ENCODE measurements around the gene HMGN4. TPM values are rescaled to one million over a fixed set of nuclear protein-coding genes. Genes with fewer than 3 reads are reported as not detected.

Gene HMGN4
- total and polyA plus RNA-seq, 9 of the 15 experiments (the other 6 are each of a cell fraction or from before 2014, with no cell fraction given) = 35.4 to 134 (median 94.1) TPM

DNA sequence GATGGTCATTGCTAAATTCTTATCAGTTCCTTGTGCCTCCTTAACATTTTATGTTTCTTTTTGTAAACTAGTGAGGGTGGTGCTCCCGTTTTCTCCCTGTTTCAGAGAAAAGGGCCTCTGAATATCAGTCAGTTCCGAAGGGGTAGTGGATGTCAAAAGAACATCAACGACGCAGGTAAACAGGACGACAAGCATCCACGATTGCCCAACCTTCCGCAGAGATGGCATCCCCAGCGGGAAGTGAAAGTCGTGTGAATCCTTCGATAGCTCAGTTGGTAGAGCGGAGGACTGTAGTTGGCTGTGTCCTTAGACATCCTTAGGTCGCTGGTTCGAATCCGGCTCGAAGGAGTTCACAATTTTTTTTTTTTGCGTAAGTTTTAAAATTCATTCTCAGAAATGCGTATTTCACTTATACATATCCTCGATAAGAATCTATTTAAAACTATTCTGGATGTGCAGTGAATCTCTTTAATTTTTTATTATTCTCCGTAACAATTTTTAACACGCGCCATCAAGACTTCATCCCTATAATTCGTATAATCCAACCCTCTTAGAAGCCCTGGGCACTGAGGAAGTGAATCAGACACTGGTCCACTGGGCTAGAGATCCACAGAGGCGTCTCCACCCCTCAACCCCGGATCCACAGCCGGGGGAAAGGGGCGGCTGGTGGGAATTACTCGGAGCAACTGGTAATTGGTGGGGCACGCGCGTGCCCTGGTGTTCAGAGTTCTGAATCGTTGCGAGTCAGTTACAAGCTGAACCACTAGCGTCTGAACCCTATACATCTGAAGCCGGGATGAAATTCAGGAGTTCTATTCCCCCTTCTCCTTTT, 30.7 kb downstream of the HMGN4 start (continued):
- TF ChIP-seq, protein P1, sequence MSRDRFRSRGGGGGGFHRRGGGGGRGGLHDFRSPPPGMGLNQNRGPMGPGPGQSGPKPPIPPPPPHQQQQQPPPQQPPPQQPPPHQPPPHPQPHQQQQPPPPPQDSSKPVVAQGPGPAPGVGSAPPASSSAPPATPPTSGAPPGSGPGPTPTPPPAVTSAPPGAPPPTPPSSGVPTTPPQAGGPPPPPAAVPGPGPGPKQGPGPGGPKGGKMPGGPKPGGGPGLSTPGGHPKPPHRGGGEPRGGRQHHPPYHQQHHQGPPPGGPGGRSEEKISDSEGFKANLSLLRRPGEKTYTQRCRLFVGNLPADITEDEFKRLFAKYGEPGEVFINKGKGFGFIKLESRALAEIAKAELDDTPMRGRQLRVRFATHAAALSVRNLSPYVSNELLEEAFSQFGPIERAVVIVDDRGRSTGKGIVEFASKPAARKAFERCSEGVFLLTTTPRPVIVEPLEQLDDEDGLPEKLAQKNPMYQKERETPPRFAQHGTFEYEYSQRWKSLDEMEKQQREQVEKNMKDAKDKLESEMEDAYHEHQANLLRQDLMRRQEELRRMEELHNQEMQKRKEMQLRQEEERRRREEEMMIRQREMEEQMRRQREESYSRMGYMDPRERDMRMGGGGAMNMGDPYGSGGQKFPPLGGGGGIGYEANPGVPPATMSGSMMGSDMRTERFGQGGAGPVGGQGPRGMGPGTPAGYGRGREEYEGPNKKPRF (IDR thresholded peaks at IDR 0.05; ENCODE audit: low read depth, low read length) = no peak
- no peak for TF ChIP-seq ESRRB (CRISPR knock-in tag; IDR thresholded peaks at IDR 0.05; ENCODE audit: borderline replicate concordance)
- no peak for TF ChIP-seq TCF15 (CRISPR knock-in tag; IDR thresholded peaks at IDR 0.05)
- TF ChIP-seq ATF7 (IDR thresholded peaks at IDR 0.05) = peak; percentile 83; the same call in 1 of the 2 replicates
- TF ChIP-seq C11orf30 (IDR thresholded peaks at IDR 0.05; ENCODE audit: low read depth) = no peak
- TF ChIP-seq, protein P2, sequence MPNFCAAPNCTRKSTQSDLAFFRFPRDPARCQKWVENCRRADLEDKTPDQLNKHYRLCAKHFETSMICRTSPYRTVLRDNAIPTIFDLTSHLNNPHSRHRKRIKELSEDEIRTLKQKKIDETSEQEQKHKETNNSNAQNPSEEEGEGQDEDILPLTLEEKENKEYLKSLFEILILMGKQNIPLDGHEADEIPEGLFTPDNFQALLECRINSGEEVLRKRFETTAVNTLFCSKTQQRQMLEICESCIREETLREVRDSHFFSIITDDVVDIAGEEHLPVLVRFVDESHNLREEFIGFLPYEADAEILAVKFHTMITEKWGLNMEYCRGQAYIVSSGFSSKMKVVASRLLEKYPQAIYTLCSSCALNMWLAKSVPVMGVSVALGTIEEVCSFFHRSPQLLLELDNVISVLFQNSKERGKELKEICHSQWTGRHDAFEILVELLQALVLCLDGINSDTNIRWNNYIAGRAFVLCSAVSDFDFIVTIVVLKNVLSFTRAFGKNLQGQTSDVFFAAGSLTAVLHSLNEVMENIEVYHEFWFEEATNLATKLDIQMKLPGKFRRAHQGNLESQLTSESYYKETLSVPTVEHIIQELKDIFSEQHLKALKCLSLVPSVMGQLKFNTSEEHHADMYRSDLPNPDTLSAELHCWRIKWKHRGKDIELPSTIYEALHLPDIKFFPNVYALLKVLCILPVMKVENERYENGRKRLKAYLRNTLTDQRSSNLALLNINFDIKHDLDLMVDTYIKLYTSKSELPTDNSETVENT (CRISPR knock-in tag; IDR thresholded peaks at IDR 0.05) = no peak
- peak; percentile 83 for TF ChIP-seq ZNF764 (CRISPR knock-in tag; IDR thresholded peaks at IDR 0.05; ENCODE audit: low read depth)
- no peak for TF ChIP-seq HINFP (tag; conservative IDR thresholded peaks at IDR 0.05; ENCODE audit: low read depth)
- TF ChIP-seq ZNF644 (tag; IDR thresholded peaks at IDR 0.05; ENCODE audit: low read depth) = no peak
- no peak for TF ChIP-seq ZNF311 (CRISPR knock-in tag; IDR thresholded peaks at IDR 0.05)
- TF ChIP-seq MXI1 (IDR thresholded peaks at IDR 0.05; ENCODE audit: low read depth, low read length) = no peak
- no peak; a peak in 1 of 4 replicates for TF ChIP-seq ETV6 (IDR thresholded peaks at IDR 0.05; ENCODE audit: borderline replicate concordance in 1 of 2, low read depth in 2 of 2, low read length in 1 of 2)
- no peak for TF ChIP-seq ETV6 (CRISPR knock-in tag; IDR thresholded peaks at IDR 0.05; ENCODE audit: borderline replicate concordance)
- no peak for TF ChIP-seq GTF2B (IDR thresholded peaks at IDR 0.05; ENCODE audit: extremely low read depth, insufficient read length)
- TF ChIP-seq ZBTB1 (CRISPR knock-in tag; IDR thresholded peaks at IDR 0.05; ENCODE audit: borderline replicate concordance, low read depth) = no peak
- TF ChIP-seq, protein P3, sequence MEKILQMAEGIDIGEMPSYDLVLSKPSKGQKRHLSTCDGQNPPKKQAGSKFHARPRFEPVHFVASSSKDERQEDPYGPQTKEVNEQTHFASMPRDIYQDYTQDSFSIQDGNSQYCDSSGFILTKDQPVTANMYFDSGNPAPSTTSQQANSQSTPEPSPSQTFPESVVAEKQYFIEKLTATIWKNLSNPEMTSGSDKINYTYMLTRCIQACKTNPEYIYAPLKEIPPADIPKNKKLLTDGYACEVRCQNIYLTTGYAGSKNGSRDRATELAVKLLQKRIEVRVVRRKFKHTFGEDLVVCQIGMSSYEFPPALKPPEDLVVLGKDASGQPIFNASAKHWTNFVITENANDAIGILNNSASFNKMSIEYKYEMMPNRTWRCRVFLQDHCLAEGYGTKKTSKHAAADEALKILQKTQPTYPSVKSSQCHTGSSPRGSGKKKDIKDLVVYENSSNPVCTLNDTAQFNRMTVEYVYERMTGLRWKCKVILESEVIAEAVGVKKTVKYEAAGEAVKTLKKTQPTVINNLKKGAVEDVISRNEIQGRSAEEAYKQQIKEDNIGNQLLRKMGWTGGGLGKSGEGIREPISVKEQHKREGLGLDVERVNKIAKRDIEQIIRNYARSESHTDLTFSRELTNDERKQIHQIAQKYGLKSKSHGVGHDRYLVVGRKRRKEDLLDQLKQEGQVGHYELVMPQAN (IDR thresholded peaks at IDR 0.05; ENCODE audit: borderline replicate concordance) = no peak
- no peak for TF ChIP-seq ZC3H11A (IDR thresholded peaks at IDR 0.05; ENCODE audit: low read depth, low read length)

Measured in K562 (cell line).